GM21390 (cell line): ENCODE results near the gene KL.

Source experiments
- ATAC-seq: cut with Tn5 transposase; IDR thresholded peaks from one replicate; pipeline ENCODE4 v1.9.1; 2021; ENCODE audit not compliant: unreplicated experiment

KL gene

DNA sequence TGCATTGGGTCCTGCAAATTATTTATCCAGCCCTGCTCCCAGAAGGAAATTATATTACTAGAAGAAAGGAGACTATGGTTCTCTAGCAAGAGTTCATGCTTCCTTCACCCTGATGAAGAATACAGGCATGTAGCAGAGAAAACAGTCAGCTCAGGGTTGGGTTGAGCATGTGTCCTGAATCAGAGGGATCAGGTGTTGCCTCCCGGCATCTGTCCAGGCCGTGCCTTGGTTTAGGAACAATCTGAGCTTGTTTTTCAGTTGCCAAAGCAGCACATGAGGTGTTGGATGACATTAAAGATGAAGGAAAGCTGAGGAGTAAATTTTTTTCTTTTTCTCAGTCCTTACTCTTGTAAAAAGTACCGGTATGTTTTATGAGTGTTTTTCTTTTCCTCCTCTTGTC is 62.0 kb downstream of the KL start:
- ATAC-seq = no peak

DNA sequence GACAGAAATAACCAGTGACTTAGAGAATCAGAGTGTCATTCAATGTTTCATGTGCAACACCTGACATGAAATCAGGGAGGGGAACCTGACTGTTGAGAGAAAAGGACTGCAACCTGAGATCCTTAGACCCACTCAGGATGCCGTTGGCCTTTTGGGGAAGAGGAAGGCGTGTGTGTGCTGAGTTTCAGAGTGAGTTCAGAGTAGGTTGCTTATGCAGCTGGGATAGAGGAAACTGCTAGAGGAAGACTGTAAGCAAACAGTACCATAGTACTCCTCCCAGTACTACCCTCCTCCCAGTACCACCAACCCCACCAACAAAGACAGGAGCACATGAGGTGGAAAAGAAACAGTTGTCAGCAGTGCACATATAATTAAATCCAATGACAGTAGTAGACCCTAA is 63.7 kb downstream of the KL start:
- ATAC-seq = no peak

DNA sequence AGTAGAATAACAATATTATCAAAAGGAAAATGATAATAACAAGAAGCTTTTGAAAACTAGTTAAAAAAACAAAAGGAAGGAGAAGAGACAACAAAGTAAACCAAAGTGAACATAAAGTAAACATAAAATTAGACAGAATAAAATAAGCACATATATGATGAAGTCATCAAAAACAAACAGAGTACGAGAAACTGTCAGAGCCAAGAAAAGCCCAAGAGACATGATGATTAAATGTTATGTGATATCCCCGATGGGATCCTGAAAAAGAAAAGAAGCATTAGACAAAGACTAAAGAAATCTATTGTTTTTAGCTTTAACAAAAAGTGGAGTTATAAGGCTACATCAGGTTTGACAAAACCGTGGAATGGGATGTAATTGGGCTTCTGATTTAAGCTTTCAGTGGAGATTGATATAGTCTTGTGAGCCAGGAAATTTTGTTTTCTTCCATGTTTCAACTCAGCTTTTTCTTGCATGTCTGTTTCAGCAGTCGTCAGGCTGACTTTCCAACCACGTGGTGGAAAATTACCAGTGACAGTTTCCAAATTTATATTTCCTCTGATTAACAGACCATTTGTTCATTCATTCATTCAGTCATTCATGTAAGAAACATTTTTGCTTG is 64.9 kb downstream of the KL start:
- ATAC-seq = no peak

DNA sequence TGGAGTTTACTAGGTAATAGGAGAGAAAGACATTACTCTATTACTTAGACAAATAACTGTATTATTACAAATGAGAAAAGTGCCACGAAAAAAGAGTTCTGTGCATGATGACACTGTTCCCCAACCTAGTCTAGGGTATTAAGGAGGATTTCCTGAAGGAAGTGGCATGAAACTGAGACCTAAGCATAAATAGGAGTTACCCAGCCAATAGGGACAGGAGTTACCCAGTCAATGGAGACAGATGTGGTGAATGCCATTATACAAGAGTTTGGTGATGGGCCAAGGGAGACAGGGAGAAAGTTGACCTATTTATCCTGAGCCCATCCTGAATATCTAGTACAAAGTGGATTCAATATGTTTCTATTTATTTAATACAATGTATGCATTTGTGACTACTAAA is 65.4 kb downstream of the KL start:
- no peak for ATAC-seq

DNA sequence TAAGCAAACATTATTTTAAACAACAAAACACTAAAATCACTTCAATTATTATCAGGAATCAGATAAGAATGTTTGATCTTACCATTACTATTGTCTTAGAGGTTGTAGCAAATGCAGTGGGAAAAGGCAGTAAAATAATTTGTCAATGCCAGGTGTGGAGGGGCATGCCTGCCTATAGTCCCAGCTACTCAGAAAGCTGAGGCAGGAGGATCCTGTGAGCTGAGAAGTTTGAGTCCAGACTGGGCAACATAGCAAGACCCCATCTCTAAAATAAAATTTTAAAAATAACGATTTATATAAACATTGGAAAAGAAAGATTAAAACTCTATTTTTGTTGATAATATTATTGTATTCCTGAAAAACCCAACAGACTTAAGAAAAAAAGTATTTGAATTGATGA is 66.8 kb downstream of the KL start:
- ATAC-seq = no peak

DNA sequence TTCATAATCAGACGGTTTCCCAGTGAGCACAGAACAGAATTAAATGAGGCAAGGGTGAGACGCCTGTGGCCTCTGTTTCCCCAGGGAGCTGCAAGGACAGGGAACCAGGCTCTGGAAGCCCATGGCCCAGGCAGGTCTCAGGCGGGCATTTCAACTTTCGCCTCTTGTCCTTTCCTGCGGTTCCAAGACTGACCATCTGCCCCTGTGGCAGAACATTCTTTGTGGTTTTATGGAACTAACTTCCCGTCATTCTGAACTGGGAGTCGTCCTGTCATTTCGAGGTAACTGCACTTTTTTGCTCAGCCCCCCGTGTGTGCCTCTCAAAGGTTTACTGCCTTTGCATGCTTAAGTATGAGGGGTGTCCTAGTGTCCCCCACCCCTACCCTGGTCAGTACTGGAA is 70.9 kb downstream of the KL start:
- no peak for ATAC-seq

DNA sequence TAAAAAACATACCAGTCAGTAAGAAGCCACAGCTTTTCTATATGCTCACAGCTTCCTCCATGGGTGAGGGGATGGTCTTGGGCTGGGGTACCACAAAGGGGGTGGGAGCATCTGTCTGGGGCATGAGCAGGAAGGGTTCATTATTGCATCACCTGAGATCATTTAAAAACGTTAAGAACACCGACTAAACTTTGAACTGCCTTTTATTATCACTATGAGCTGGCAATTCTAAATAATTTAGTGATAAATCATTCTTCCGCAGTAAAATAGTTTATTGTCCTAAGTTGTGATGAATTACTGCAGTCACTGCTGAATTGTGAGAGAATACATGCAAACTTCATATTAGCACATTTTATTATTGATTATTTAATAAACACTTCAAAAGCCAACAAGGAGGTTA is 71.6 kb downstream of the KL start:
- ATAC-seq = no peak

DNA sequence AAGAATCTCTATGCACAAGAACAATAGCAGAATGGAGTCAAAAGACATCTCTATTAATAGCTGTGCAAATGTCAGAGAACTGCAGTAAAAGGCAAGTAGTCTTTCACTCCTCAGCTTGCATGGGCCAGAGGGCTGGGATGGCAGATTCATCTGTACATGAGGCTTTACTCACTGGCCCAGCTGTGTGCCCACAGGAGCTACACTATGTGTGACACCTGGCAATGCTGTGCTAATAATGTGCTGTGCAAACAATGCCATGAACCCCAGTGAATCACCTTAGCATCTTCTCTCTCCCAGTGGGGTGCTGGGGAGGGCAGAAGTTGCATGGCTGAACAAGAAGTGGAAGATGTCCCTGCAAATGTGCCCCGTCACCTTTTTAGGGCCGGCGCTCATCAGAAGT is 73.1 kb downstream of the KL start:
- ATAC-seq = no peak

DNA sequence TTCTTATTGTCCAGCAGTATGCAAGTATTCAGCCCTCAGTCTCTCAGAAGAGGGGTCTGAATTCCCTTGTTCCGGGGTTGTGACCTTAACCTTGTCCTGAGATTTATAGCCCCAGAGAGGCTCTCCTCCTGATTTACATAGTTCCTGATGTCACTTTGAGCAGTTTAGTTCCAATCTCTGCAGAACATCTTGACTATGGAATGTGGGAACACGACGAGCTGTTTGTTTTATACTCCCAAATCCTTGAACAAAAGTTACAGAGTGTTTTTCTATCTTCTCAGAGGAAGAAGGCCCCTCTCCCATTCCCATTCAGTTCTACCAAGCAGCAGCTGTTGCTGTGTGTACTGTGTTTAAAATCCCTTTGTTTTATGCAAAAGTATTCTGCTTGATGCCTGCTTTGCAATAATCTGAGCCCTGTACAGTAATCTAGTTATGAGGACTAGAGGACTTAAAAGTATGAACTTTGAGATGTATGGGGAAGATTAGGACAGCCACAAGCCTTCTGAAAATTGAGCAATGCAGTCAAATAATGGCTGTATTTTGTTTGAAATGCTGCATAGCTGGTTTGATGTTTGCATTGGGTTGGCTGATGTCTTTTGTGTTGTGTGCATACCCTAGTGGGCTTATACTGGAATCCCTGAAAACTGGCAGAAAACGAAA is 74.7 kb downstream of the KL start:
- no peak for ATAC-seq

DNA sequence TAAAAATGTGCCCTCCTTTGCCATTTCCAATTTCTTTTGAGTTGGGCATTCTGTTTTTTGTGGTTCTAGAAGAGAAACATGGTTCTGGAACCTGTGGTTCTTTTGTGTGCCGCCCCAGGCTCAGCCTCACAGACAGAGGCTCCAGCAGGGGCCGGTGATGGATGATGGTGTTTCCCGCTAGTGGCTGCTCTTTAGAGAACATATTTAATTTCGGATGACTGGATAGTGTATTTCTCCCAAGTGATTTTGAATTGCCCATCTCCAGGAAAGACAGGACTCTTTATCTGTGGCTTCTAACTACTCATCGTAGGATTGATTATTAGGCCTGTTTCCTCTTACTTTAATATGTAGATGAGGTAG is 75.2 kb downstream of the KL start:
- no peak for ATAC-seq

DNA sequence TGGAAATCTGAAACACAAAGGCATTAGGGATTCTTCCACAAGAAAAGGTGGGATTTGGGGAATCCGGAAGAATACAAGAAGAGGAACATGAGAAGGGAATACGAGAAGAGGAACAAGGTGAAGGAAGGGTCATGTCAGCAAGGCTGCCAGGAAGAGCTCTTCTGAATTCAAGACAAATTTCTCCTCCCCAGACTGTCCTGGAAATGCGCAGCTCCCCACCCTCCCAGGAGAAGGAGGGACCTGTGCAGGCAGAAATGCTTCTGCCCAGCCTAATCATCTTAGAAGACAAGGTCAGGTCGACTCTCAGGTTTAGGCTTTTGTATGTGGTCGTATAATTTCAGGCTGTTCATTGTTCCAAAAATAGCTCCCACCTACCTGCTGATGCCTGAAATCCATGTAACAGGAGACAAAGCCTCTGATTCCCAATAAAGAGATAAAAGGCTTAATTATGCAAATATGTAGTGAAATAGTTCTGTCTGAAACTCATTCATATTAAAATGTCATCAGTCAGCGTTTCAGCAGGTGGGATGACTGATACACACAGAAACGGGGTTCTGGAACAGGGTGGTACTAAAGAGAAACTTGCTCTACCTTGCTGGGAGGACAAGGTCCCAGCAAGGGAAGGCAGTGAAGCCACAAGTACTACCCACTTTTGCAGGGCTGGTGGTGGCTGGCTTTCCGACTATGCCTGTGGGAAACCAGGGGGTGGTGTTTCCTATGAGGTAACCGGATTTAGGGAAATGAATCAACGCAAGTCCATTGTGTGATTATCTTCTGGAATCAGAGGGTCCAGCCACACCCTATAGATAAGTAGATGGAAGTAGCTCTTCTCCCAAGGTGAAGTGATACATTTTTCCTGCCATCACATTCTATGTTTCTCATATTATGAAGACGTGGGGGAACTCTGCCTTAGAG is 76.1 kb downstream of the KL start:
- no peak for ATAC-seq

DNA sequence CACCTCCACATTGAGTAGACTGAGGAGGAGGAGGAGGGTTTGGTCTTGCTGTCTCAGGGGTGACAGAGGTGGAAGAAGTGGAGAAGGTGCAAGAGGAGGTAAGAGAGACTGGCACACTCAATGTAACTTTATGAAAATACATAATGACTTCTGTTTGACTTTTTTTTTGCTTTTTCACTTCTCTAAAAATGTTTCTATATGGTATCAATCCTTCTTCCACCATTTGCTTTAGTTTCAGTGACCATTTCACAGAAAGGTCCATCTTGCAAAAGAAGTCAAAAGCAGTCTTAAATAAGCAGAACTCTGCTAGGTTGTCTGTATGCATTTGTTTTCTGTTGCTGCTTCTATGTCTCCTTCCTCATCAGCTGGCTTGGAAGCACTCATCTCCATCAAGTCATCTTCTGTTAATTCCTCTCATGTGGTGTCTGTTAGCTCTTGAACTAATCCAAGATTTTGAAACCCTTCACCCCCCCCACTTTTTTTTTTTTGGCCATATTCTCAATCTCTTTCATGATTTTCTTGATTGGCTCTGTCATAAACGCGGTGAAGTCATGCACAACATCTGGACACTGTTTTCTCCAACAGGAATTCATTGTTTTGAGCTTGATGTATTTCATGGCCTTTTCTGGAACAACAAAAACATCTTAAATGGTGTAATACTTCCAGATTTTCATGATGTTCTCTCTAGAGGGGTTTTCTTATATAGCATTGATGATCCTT is 80.8 kb downstream of the KL start:
- no peak for ATAC-seq

DNA sequence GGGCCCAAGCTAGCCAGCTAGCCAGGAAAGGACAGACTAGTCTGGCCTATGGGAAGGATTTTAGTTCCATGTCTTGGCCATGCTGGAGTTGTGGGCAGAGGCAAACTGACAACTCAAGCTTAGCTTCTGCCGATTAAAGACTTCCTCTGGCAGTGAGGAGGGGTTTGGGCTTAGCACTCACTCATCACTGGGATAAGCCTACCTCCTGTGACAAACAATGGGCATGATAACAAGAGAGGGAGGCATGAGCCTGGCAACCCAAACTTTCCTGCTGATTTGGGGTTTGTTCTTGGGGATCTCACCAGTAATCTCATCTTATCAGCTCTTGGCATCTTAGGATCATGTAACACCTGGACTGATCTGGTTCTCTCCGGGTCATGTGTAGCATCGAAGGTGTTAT is 83.6 kb downstream of the KL start:
- ATAC-seq = no peak

DNA sequence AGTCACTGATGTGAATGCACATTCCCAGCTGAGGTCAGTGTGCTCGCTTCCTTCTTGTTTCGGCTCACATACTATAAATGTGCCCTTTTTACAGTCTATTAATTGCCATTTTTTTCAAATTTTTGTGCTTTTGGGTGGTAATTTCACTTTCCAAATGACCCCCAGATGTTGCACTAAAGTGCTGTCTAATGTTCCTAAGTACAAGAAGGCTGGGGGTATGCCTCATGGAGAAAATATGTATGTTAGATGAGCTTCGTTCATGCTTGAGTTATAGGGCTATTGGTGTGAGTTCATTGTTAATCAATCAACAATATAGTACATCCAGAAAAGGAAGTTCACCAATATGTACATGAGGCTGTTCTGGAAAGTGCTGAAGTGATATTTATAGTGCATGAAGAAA is 84.7 kb downstream of the KL start:
- ATAC-seq = no peak

DNA sequence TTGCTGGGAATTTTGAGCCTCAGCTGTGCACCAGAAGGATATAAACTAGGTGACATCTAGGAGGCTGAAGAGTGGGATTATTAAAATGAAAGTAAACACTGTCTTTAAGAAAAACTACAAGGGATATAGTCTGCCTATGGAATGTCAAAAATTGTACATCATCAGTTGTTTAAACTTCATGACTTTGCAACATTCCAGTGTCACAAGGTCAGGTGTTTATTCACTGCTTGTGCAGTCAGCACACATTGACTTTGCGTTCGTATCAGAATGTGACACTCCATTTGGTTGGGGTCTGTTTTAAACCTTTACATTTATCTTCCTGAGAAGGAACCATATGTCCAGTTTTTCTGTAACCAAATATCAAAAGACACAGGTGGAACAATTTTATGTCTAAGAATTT is 85.6 kb downstream of the KL start:
- ATAC-seq = no peak

DNA sequence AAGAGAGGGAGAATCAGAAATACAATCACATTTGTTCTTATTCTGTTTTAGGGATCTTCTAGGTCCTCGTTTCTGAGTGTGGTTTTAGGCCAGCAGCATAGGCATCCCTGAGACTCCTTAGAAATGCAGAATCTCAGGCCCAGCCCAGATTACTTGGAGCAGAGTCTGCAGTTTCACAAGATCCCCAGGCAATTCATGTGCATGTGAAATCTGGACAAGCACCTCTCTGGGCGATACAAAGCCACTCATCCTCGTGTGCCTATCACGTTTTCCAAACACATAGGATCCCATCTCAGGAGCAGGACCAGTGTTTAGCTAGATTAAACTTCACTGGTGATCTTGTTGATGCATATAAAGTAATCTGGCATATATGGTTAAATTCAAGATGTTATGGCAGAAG is 87.2 kb downstream of the KL start:
- no peak for ATAC-seq

DNA sequence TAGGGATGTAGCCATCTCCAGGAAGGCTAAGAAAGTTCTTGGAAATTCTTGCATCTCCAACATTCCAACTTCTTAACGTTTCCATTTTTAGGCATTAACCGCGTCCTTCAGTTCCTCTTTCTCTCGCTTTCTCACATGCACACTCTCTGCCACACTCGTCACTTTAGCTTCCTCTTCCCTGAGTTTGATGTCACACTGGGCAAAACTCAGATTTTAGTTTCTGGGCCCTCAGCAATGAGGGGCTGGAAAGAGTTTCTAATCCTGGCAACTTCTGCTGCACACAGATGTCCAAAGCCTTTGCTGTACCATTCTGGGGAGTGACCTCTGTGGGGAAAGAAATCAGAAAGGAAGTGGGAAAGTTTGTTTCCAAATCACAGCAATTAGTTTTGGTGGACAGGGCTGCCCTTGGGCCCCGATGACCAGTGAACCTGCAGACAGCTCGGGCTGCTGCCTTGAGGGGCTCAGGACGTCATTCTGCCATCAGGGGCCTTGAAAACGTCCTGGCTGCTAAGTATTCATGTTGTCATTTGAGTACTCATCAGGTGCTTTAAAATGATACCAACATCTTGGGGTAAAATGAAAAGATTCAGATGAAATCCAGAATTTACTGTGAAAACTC is 89.3 kb downstream of the KL start:
- ATAC-seq = no peak

DNA sequence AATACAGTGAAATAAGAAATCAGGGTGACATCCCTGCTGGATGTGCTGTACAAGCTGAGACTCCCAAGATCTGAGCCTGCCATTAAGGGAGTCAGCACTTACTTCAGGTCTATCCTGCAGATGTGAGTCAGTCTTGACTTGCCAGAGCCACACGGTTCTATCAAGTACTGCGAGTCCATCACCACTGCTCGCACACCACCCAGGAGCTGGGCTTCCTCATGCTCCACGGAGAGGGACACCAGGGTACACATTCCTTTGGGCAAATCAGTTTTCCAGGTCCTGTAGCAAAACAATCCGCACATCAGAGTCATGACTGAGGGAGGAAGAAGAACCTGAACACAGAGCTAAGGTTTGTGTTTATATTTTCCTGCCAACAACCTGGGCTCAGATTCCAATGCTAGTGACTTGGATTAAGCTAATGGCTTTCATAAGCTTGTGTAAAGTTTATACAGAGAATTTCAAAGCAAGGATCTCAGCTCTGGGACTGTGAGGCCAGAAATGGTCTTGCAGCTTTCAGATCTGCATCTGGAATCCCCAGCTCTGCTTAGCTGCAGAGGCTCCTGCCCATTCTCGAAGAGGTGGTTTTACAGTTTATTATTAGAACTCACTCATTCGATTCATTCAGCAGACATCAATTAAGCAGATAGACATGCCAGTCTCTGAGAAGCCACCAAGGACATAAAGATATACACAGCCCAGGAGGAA is 90.6 kb downstream of the KL start:
- peak; percentile 35 for ATAC-seq

DNA sequence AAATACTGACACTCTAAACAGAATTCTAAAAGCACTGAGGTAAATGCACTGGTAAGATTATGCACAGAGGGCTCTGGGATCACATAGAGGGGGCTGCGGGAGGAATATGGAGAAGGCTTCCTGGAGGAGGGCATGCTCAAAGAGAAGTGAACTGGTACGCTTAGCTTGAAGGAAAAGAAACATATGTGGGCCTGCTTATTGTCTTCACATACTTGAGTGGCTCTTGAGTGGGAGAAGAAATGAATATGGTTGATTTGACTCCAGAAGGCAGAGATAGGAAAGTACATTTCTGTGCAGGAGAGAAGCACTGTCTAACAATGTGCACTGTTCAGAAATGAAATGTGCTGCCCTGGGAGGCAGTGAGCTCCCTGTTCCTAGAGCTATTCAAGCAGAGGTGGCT is 91.1 kb downstream of the KL start:
- no peak for ATAC-seq

DNA sequence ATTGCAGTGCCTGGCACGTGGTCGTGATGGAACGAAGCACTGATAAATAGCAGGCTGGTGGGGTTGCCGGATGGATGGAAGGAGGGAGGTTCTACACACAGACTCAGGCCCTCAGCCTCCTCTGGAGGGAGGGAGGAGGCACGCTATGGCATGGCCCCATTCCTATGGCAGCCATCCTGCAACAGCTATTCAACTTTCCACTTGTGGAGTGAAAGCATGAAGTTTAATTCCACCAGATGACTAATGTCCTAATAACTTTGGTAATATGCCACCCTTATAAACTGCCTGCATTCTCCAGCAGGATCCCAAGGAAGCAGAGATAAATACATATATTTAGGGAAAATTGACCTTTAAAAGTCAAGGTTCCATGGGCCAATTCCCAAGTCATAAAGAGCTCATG is 92.4 kb downstream of the KL start:
- ATAC-seq = no peak

DNA sequence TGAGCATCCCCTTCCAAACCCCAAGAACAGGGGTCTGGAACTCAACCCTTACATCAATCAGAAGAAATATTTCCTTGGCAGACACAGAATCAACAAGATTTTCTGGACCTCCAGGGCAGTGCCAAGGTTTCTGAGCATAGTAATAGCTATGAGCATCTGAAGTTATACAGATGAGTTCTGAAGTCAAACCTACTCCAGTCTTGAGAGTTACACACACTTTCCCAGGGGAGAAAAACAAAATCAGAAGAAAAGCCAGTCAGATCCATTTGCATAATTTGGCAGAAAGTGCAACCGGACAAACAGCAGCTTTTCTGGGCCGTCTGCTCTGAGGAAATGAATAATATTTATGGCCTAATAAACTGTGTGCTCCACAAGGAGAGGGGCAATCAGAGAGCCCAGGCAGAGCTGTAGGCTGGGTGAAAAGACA is 93.1 kb downstream of the KL start:
- ATAC-seq = peak; percentile 43
